Measurements from ENCODE around the gene SMARCAL1. TPM values are rescaled to one million over a fixed set of nuclear protein-coding genes. Genes with fewer than 3 reads are reported as not detected.

The SMARCAL1 gene
- total and polyA plus RNA-seq, 2 donors (not counting 1 experiment from before 2014, with no cell fraction given): 20.2 to 46.7 TPM

GRCh38 chr2:216477283-216478035 is 65.2 kb downstream of the SMARCAL1 start:
- H3K27ac Mint-ChIP-seq: no peak overlapping the region
- intact Hi-C loops (cut with micrococcal nuclease): no loop called here
- ATAC-seq (ENCODE audit: low read depth): no peak
- Histone ChIP-seq H3K4me1 (ENCODE audit: control insufficient read depth in 2 of 2, insufficient read depth in 2 of 2, low read length in 2 of 2) (peaks cover 10 to 11% of the 10 kb centered on the region in 2 donors), H3K9me3 (ENCODE audit: control extremely low read depth in 1 of 3, control insufficient read depth in 2 of 3, insufficient read depth in 1 of 3, low read length in 2 of 3) (no peaks in the 10 kb centered on the region), H3K27ac (ENCODE audit: low read length in 2 of 2) (no peak overlapping the region), H2AFZ (ENCODE audit: insufficient read depth, low read depth, low read length, poor library complexity, severe bottlenecking) (no peak overlapping the region), H3K9ac (ENCODE audit: low read length) (no peak overlapping the region), H3K4me3 (ENCODE audit: control extremely low read depth in 1 of 5, extremely low read depth in 1 of 5, insufficient read depth in 1 of 5, low read depth in 2 of 5, low read length in 4 of 5) (no peak overlapping the region), H3K36me3 (replicated peaks in 1 of 2; ENCODE audit: control extremely low read depth in 1 of 2, control insufficient read depth in 1 of 2, extremely low read depth in 1 of 2, insufficient read depth in 2 of 2, low read length in 1 of 2) (peaks cover 0 to 35% of the 10 kb centered on the region in 2 experiments), H3K27me3 (replicated peaks in 1 of 4; ENCODE audit: control extremely low read depth in 1 of 4, control insufficient read depth in 3 of 4, insufficient read depth in 4 of 4, low read length in 3 of 4) (no peaks in the 10 kb centered on the region), H3K4me2 (replicated peaks; ENCODE audit: low read depth, low read length, poor library complexity, severe bottlenecking) (no peak overlapping the region), H3K79me2 (ENCODE audit: control insufficient read depth, insufficient read depth, low read length) (no peaks in the 10 kb centered on the region), H4K20me1 (ENCODE audit: control insufficient read depth, insufficient read depth, low read length, poor library complexity, severe bottlenecking) (no peaks in the 10 kb centered on the region)
- H3K4me3 Mint-ChIP-seq: no peak overlapping the region
- H3K9me3 Mint-ChIP-seq (ENCODE audit: insufficient read depth): no peaks in the 10 kb centered on the region
- ChIA-PET CTCF (no interaction called here), POLR2A (no interaction called here)
- H3K27me3 Mint-ChIP-seq: no peaks in the 10 kb centered on the region
- no CpG with 5 or more reads among the region's 2 CpGs for WGBS (ENCODE audit: insufficient coverage)
- TF ChIP-seq CTCF (IDR thresholded peaks at IDR 0.05) (no peak), EZH2 (IDR thresholded peaks at IDR 0.05; ENCODE audit: borderline replicate concordance, insufficient read depth, low read depth, low read length, poor library complexity, severe bottlenecking) (no peak)
- no peak for DNase-seq
- peaks cover 13% of the 10 kb centered on the region for H3K4me1 Mint-ChIP-seq

GRCh38 chr2:216478151-216478550 is 65.9 kb downstream of the SMARCAL1 start:
- no peak overlapping the region for H3K4me3 ChIP-seq (ENCODE audit: control extremely low read depth in 1 of 5, extremely low read depth in 1 of 5, insufficient read depth in 1 of 5, low read depth in 2 of 5, low read length in 4 of 5)
- POLR2A ChIA-PET: no interaction called here
- no peak overlapping the region for H3K27ac Mint-ChIP-seq

More at GRCh38 chr2:216478151-216478550, 65.9 kb downstream of the SMARCAL1 start:
- Histone ChIP-seq H4K20me1 (ENCODE audit: control insufficient read depth, insufficient read depth, low read length, poor library complexity, severe bottlenecking) (no peaks in the 10 kb centered on the region), H3K79me2 (ENCODE audit: control insufficient read depth, insufficient read depth, low read length) (no peaks in the 10 kb centered on the region), H3K36me3 (replicated peaks in 1 of 2; ENCODE audit: control extremely low read depth in 1 of 2, control insufficient read depth in 1 of 2, extremely low read depth in 1 of 2, insufficient read depth in 2 of 2, low read length in 1 of 2) (peaks cover 0 to 42% of the 10 kb centered on the region in 2 experiments), H3K4me1 (ENCODE audit: control insufficient read depth in 2 of 2, insufficient read depth in 2 of 2, low read length in 2 of 2) (peaks cover 10 to 11% of the 10 kb centered on the region in 2 donors), H3K9ac (ENCODE audit: low read length) (no peak overlapping the region), H3K27me3 (replicated peaks in 1 of 4; ENCODE audit: control extremely low read depth in 1 of 4, control insufficient read depth in 3 of 4, insufficient read depth in 4 of 4, low read length in 3 of 4) (no peaks in the 10 kb centered on the region), H3K27ac (ENCODE audit: low read length in 2 of 2) (no peak overlapping the region), H3K9me3 (ENCODE audit: control extremely low read depth in 1 of 3, control insufficient read depth in 2 of 3, insufficient read depth in 1 of 3, low read length in 2 of 3) (no peaks in the 10 kb centered on the region), H3K4me2 (replicated peaks; ENCODE audit: low read depth, low read length, poor library complexity, severe bottlenecking) (no peak overlapping the region), H2AFZ (ENCODE audit: insufficient read depth, low read depth, low read length, poor library complexity, severe bottlenecking) (no peak overlapping the region)
- no CpG with 5 or more reads among the region's 3 CpGs for WGBS (ENCODE audit: insufficient coverage)
- TF ChIP-seq EZH2 (IDR thresholded peaks at IDR 0.05; ENCODE audit: borderline replicate concordance, insufficient read depth, low read depth, low read length, poor library complexity, severe bottlenecking) (no peak), CTCF (IDR thresholded peaks at IDR 0.05) (no peak)
- intact Hi-C loops (cut with micrococcal nuclease): no loop called here
- Mint-ChIP-seq H3K27me3 (no peaks in the 10 kb centered on the region), H3K9me3 (ENCODE audit: insufficient read depth) (no peaks in the 10 kb centered on the region), H3K4me1 (peaks cover 13% of the 10 kb centered on the region), H3K4me3 (no peak overlapping the region)
- DNase-seq: no peak
- ATAC-seq (ENCODE audit: low read depth): no peak
- CTCF ChIA-PET: interaction anchor here (0.6 kb wide), 1 partner anchor 14 kb away, joined by 3 read pairs; no protein-coding TSS in a partner anchor

Measured in B cell (primary cell).